Middle frontal gyrus (tissue), 1 donor: ENCODE data around the gene EDRF1.
A peak's percentile ranks its signal among the peaks of the same experiment; 100 is the strongest.
"Not testable (repeated sequence)": the region's sequence is repeated elsewhere in the genome, so short reads cannot be mapped to it uniquely, and the experiment has no call there.

ENCODE experiments used
- DNase-seq: peaks from one replicate; pipeline ENCODE4 v3.0.0-alpha.2; 2015; ENCODE audit warnings: low spot score; ENCODE audit errors: extremely low spot score

Gene EDRF1

DNA sequence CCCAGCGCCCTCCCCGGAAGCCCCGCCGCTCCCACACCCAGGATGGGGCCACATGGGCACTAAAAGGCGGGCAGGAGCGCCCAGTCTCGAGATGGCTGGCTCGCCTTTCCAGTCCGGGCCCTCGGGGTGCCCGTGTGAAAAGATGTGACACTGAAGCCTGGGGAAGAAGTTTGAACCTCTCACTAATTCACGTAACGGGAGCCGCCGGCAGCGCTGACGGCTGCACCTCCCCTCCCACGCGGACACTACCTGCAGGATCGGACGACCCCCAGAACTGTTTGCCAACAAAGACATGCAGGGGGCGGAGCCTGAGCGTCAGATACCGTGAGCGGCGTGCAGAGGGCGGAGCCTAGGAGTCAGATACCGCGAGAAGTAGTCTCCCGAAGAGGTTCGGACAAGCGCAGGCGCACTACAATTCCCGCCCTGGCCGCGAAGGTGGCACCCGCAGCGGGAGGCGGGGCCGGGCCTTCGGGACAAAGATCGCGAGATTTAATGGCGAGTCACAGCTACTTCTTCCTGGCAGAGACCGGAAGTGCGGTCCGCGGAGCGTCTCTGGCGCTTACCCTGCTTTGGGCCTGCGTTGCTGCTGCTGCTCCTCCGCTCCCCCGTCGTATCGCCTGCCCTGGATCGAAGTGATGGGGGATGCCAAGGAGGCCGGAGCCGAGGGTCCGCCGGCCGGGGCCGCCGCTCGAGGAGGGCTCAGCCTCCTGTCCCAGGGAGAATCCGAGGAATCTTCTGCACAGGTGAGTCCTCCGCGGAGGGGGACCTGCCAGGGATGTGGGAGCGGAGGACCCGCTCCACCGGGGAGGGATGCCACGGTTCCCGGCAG, at the start of gene EDRF1:
EDRF1 (plus strand) TSS at position 537 of the 829 bp plus-strand sequence; CDS start at position 636, 99 bp downstream.
- DNase-seq, result peak; percentile 98

- DNase-seq, result no peak
Measured at GRCh38 chr10:125672884-125673283, 46.6 kb upstream of the EDRF1 start.

GRCh38 chr10:125679436-125679835, 40.1 kb upstream of the EDRF1 start:
- no peak for DNase-seq

- DNase-seq, result no peak
Measured at GRCh38 chr10:125683063-125683462, 36.4 kb upstream of the EDRF1 start, which contains the start of gene TEX36. TEX36 (minus strand) TSS chr10:125683163; CDS start chr10:125682989, 174 bp downstream.

GRCh38 chr10:125683821-125684220, 35.7 kb upstream of the EDRF1 start:
- DNase-seq, result no peak

DNA sequence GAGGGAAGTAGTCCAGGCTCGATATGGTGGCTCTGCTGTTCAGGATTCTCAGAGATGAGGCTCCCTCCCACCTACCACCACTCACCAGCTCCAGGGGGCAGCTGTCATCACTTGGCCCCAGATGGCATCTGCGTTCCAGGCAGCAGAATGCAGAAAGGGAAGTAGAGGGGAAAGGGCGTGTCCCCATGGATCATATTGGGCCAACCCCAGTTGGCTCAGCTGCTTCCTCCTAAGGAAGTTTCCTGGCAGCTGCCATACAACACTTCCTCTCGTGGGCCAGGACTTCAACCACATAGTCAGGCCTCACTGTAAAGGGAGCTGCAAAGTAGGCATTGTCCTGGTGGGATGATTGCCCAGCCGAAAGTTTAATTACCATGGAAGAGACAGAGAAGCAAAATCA, 34.9 kb upstream of the EDRF1 start:
- DNase-seq, result no peak

DNA sequence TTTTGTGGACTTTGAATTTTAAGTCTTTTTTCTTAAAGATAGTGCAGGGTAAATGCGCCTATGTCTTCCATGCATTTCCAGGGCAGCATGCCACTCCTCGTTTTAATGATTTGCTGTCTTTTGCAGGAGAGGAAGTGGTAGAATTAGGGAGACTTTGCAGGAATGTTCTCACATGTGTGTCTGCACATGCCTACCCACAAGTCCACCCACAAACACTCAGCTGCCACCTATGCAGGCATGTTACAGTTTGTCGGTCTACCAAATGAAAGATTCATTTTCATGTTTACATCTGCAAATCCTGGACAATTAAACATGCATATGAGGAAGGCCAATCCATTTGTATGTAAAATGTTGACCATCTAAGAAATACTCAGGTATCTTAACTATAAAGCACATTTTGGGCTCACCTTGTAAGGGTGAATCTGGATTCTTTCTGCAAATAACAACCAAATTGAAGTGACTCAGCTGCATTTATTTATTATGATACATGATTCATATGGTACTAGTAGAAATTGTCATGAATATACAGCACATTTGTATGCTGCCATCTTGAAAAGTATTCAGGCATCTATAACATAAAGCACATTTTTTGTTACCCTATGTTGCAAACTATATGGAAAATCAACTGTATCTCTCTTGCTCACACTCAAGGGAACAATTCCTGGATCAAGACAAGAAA, 31.9 kb upstream of the EDRF1 start:
- no peak for DNase-seq

DNA sequence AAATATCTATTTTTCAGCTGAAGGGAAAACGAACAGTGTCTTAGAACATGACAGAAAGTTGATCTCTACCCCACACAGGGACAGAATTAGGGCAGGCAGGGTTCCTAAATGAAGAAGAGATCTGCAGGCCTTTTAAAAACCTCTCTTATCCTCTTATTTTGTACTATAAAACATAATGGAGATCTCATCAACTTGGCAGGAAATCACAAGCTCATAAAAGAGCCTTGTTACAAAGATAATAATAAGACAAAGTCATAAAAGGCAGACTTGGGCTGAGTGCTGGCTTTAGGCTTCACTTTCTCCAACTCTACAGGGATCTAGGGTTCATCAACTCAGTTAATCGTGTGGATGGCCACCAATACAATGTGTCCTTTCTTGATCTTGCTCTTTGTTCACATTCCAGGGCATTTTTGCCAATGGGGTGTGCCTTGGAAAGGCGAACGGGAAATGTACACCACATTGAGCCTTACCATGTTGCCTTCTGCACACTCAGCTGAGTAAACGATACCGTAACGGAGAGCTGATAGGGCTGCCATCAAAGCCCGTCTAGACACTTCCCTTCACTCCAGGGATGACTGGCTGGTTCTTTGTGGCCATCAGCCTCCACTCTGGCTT, 29.4 kb upstream of the EDRF1 start:
- no peak for DNase-seq

- no peak for DNase-seq
Measured at GRCh38 chr10:125691160-125691981, 28.1 kb upstream of the EDRF1 start.

DNA sequence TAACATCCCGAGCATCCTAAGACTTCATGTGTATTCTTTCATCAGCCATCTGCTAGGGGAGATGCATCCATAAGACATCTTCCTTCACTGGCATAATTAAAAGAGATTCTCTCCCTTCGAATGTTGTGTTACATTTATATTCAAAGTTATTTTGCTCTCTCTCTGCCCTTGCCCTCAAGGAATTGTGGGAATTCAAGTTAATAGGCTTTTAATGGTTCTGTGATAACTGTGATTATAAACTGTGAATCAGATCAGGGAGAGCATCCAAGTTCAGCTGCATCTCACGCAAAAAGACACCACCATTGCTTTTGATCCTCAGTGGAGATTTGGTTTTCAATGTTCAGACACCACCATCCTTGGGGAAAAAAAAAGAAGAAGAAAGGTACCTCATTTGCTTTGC, 27.3 kb upstream of the EDRF1 start:
- DNase-seq, result no peak

DNA sequence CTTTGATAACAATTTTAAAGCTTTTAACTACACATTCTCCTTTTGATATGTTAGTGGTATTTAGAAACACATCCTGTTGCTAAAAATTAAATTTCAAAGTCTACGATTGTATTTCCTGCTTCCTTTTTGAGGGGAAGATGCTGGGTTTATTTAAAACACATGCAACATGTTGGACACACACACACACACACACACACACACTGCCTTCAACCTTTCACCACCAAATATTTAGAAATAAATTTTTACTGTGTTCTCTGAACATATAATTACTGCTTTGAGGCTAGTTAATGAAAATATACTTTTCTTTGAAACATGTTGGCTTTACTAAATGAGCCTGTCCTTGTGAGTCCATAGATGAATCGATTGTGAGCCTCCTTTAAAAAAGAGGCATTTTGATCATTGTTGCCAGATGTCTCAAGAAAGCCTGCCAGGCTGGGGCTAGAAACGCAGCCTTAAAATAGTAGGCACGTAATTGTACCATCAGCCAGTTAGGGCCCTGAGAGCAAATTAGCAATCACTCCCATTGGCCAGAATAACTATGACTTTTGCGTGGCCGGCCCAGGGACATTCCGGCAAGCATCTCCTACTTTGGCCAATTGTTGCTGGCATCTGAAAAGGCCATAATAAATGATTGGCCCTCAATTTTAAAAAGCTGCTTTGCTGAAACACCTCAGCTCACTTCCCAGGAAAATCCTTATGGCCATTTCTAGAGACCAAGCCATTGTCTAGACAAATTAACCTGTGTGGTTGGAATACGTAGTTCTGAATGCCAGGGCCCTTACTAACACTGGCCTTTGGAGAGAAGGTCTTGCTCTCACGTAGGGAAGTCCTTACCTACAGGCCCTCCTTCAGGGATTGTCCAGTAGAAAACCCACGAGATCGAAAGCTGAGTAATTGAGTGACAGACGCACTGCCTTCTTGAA, 26.6 kb upstream of the EDRF1 start:
- DNase-seq, result no peak

DNA sequence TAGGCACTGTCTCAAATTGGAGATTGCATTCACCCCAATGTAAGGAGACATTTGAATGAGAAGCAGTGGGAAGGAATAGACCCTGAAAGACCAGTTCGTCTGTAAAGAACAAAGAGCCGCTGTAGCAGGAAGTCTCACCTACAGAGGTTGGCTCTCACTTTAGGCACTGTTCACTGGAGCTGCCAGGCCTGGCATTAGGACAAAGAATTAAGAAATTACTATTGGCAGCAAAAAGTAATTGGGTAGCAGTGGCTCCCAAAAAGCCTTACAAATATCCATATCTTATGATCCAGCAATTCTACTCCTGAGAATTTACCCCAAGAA, 26.0 kb upstream of the EDRF1 start:
- DNase-seq, result no peak

DNA sequence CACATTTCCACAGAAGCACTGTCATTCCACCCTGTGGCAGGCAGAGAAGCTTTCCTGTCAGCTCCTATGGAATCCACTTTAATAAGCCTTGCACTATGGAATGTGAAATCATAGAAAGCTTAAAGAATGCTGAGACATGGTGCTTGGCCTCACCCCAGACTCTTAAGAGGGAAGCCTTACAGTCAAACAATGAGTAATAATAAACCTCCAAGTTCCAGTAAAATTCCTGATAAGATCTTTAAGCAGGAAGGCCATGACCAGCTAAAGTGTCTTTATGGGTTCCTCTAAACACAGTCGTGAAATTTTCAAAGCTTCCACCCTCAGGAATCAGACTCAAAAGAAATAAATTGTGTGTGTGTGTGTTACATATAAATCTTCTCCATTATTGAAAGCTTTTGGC, 24.6 kb upstream of the EDRF1 start:
- DNase-seq, result no peak

DNA sequence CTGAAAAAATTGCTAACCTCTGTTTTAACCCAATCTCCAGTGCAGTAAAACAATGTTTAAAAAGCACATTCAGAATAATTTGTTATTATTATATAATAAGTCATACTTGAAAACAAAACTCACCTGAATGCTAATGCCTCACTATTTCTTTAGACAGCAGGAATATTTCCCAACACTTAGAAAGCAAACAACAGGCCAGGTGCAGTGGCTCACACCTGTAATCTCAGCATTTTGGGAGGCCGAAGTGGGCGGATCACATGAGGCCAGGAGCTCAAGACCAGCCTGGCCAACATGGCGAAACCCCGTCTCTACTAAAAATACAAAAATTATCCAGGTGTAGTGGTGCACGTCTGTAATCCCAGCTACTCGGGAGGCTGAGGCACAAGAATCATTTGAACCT, 22.6 kb upstream of the EDRF1 start:
- not testable (repeated sequence) for DNase-seq

GRCh38 chr10:125698481-125698998, 21.0 kb upstream of the EDRF1 start:
- no peak for DNase-seq

GRCh38 chr10:125699562-125700143, 19.9 kb upstream of the EDRF1 start:
- no peak for DNase-seq

DNA sequence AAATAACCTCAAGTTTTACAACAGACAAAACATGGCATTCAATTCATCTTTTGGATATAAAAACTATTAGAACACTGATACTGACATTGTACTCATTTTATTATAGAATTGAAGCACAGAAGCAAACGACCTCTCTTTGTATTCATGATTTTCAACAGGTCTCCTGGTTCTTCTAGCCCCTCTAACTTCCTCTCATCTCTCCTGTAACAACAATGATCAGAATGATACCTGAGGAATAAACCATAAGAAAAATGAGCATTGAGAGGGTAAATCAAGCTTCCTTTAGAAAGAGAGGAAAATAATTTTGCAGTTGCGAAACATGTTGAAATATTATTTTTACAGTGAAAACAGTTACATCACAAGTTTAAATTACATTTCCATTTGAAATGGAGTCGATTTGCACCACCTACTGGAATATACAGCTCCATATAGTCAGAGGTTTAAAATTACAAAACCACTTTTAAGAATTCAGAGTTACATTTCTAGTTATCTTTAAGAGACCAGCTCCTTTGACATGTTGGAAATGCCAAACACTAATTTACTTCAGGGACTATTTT, 19.1 kb upstream of the EDRF1 start:
- DNase-seq, result no peak

DNA sequence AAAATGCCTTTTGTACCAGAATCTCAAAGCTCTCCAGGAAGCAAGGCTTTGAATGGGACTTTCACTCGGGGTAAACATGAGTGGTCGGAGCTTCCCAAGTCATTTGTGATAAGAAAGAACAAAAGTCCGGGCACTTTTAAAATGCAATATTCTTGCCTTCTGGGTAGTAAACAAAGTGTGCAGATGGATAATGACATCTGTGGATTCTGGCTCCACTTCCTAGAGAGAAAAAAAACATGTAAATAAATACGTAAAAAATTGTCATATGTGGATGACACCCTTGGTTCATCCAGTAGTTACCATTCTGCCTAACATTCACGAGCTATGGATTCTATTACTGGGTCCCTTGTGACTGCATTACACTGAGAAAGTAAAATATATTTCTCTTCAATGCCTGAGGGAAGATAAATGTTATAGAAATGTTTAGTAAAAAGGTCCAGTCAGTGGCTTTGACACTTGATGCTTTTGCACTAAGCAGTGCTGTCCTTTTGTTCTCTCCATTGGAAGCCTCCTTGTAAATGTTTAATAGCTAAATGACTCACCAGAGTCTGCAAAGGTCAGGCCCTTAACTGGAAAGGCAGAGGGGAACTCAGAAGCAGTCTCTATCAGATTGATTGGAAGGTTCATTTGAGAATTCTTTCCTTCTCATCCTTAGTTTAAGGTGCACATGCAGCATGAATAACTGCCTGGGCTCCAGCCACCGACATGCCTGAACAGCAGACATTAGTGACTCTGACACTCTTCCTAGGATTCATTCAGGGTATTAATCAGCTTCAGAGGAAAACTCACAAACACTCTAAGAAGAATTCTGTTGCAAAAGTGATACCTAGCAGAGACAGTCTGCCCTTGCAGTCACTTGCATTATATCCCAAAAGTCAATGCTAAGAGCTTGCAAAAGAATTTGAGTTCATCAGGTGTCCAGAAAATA, 11.7 kb upstream of the EDRF1 start:
- no peak for DNase-seq
